ENCODE measurements around the gene BAG2. TPM values are rescaled to one million over a fixed set of nuclear protein-coding genes. Genes with fewer than 3 reads are reported as not detected.

BAG2 gene
- total and polyA plus RNA-seq, 10 of the 15 experiments (the other 5 are each of a cell fraction or from before 2014, with no cell fraction given): 7.7 to 17.6 (median 9.6) TPM

DNA sequence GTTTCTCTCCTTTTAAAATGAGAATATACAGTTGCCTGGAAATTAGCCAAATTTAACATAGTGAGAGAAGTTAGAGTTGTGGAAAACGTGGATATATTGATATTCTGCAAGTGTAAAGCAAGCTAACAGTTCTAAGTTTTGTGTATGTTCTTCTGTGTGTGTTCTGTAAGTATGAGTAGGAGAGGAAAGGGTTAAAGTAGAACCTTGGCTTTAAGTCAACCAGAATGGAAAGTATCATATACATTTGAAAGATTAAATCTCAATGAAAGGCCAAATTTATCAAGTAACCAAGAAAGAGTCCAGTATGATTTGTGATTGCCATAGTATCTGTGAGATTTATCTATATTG is 30.0 kb upstream of the BAG2 start:
- in situ Hi-C loops (cut with MboI): no loop called here
- CTCF ChIA-PET: interaction anchor here (1.1 to 1.7 kb wide), 2 partner anchors 8 to 238 kb away, joined by 3 to 6 read pairs; no protein-coding TSS in a partner anchor
- POLR2A ChIA-PET: no interaction called here
- no peak overlapping the region for H3K4me2 ChIP-seq (ENCODE audit: control insufficient read depth, insufficient read depth)
- no peaks in the 10 kb centered on the region for H3K79me2 ChIP-seq (ENCODE audit: control insufficient read depth, insufficient read depth, low read length)
- intact Hi-C loops (cut with micrococcal nuclease; ENCODE audit: unreplicated experiment): no loop called here
- DNase-seq (ENCODE audit: low read depth, low spot score): no peak
- no TSS peak for BruUV-seq (replicated peaks)
- no peak overlapping the region for H3K9ac ChIP-seq (ENCODE audit: control insufficient read depth, insufficient read depth, low read length)
- WGBS (ENCODE audit: insufficient coverage, insufficient replicate concordance, low lambda C conversion rate, missing lambda C conversion rate): 62% methylated on average over 1 of the region's 1 CpG
- no peak overlapping the region for H2AFZ ChIP-seq (ENCODE audit: control insufficient read depth, low read depth, low read length)
- ATAC-seq: no peak
- H3K9me3 ChIP-seq (replicated peaks; ENCODE audit: control insufficient read depth, insufficient read depth, low read length): no peaks in the 10 kb centered on the region; the same call in 2 of the 3 replicates
- no peak for FAIRE-seq
- no peak for TF ChIP-seq ZZZ3 (IDR thresholded peaks at IDR 0.05; ENCODE audit: control insufficient read depth, insufficient read length, low read depth)
- TF ChIP-seq RELA (IDR thresholded peaks at IDR 0.05; ENCODE audit: borderline replicate concordance, partially characterized antibody): no peak
- TF ChIP-seq, protein P1, sequence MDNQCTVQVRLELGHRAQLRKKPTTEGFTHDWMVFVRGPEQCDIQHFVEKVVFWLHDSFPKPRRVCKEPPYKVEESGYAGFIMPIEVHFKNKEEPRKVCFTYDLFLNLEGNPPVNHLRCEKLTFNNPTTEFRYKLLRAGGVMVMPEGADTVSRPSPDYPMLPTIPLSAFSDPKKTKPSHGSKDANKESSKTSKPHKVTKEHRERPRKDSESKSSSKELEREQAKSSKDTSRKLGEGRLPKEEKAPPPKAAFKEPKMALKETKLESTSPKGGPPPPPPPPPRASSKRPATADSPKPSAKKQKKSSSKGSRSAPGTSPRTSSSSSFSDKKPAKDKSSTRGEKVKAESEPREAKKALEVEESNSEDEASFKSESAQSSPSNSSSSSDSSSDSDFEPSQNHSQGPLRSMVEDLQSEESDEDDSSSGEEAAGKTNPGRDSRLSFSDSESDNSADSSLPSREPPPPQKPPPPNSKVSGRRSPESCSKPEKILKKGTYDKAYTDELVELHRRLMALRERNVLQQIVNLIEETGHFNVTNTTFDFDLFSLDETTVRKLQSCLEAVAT (IDR thresholded peaks at IDR 0.05): no peak
- no peak for TF ChIP-seq ZNF384 (IDR thresholded peaks at IDR 0.05; ENCODE audit: borderline replicate concordance, low read depth, low read length)
- TF ChIP-seq, protein P2, sequence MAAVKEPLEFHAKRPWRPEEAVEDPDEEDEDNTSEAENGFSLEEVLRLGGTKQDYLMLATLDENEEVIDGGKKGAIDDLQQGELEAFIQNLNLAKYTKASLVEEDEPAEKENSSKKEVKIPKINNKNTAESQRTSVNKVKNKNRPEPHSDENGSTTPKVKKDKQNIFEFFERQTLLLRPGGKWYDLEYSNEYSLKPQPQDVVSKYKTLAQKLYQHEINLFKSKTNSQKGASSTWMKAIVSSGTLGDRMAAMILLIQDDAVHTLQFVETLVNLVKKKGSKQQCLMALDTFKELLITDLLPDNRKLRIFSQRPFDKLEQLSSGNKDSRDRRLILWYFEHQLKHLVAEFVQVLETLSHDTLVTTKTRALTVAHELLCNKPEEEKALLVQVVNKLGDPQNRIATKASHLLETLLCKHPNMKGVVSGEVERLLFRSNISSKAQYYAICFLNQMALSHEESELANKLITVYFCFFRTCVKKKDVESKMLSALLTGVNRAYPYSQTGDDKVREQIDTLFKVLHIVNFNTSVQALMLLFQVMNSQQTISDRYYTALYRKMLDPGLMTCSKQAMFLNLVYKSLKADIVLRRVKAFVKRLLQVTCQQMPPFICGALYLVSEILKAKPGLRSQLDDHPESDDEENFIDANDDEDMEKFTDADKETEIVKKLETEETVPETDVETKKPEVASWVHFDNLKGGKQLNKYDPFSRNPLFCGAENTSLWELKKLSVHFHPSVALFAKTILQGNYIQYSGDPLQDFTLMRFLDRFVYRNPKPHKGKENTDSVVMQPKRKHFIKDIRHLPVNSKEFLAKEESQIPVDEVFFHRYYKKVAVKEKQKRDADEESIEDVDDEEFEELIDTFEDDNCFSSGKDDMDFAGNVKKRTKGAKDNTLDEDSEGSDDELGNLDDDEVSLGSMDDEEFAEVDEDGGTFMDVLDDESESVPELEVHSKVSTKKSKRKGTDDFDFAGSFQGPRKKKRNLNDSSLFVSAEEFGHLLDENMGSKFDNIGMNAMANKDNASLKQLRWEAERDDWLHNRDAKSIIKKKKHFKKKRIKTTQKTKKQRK (IDR thresholded peaks at IDR 0.05; ENCODE audit: low read depth, low read length): no peak
- TF ChIP-seq NFXL1 (IDR thresholded peaks at IDR 0.05; ENCODE audit: borderline replicate concordance): no peak
- no peak for TF ChIP-seq TAF1 (IDR thresholded peaks at IDR 0.05; ENCODE audit: borderline replicate concordance, low read depth, low read length)
- RAD21 ChIA-PET (ENCODE audit: unreplicated experiment): no interaction called here
- SMC1A ChIA-PET (ENCODE audit: uncharacterized antibody, unreplicated experiment): interaction anchor here (2.0 kb wide), 1 partner anchor 11 kb away, joined by 6 read pairs; no protein-coding TSS in a partner anchor
- no peaks in the 10 kb centered on the region for H4K20me1 ChIP-seq (ENCODE audit: control insufficient read depth, insufficient read depth)
- H3K4me3 ChIP-seq: no peak overlapping the region
- no peaks in the 10 kb centered on the region for H3K27me3 ChIP-seq (replicated peaks in 1 of 2; ENCODE audit: control insufficient read depth in 2 of 2, insufficient read depth in 2 of 2, low read length in 1 of 2)
- peaks cover 0 to 14% of the 10 kb centered on the region in 2 experiments; a peak in 3 of 4 replicates for H3K36me3 ChIP-seq (ENCODE audit: control insufficient read depth in 2 of 2, insufficient read depth in 2 of 2, low read length in 1 of 2)
- H3K4me1 ChIP-seq (ENCODE audit: control insufficient read depth, insufficient read depth, low read length): no peaks in the 10 kb centered on the region
- H3K27ac ChIP-seq (ENCODE audit: control insufficient read depth, insufficient read depth): no peak overlapping the region

Data from GM12878 (cell line).